ENCODE results near the gene ARHGEF17.

GRCh38 chr11:73389134-73389525 lies 81.1 kb downstream of the ARHGEF17 start:
- no peak for TF ChIP-seq KDM5A (IDR thresholded peaks at IDR 0.05; ENCODE audit: borderline replicate concordance, low read length)
- no peak for TF ChIP-seq U2AF2 (IDR thresholded peaks at IDR 0.05; ENCODE audit: low read depth, low read length)
- TF ChIP-seq PCBP2 (optimal IDR thresholded peaks at IDR 0.05; ENCODE audit: low read depth, low read length, poor library complexity, severe bottlenecking) = no peak
- no peak for TF ChIP-seq HNF1A (IDR thresholded peaks at IDR 0.05; ENCODE audit: low read depth)
- TF ChIP-seq HNF1A (CRISPR knock-in tag; IDR thresholded peaks at IDR 0.05; ENCODE audit: borderline replicate concordance) = no peak
- TF ChIP-seq GZF1 (CRISPR knock-in tag; IDR thresholded peaks at IDR 0.05) = no peak
- TF ChIP-seq POLR2A (IDR thresholded peaks at IDR 0.05; ENCODE audit: insufficient read depth in 1 of 2, low read depth in 2 of 2, low read length in 2 of 2) = no peak
- no peak for TF ChIP-seq ZBTB33 (CRISPR knock-in tag; IDR thresholded peaks at IDR 0.05)
- TF ChIP-seq ZNF24 (IDR thresholded peaks at IDR 0.05) = no peak
- no peak for TF ChIP-seq PAF1 (CRISPR knock-in tag; IDR thresholded peaks at IDR 0.05)
- TF ChIP-seq SIN3A (IDR thresholded peaks at IDR 0.05; ENCODE audit: borderline replicate concordance, low read depth, low read length) = no peak
- TF ChIP-seq, protein P1, sequence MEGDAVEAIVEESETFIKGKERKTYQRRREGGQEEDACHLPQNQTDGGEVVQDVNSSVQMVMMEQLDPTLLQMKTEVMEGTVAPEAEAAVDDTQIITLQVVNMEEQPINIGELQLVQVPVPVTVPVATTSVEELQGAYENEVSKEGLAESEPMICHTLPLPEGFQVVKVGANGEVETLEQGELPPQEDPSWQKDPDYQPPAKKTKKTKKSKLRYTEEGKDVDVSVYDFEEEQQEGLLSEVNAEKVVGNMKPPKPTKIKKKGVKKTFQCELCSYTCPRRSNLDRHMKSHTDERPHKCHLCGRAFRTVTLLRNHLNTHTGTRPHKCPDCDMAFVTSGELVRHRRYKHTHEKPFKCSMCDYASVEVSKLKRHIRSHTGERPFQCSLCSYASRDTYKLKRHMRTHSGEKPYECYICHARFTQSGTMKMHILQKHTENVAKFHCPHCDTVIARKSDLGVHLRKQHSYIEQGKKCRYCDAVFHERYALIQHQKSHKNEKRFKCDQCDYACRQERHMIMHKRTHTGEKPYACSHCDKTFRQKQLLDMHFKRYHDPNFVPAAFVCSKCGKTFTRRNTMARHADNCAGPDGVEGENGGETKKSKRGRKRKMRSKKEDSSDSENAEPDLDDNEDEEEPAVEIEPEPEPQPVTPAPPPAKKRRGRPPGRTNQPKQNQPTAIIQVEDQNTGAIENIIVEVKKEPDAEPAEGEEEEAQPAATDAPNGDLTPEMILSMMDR (CRISPR knock-in tag; IDR thresholded peaks at IDR 0.05) = no peak

Measured in HepG2 (cell line).